ENCODE measurements around the gene MAST4.
A peak's percentile ranks its signal among the peaks of the same experiment; 100 is the strongest.

The MAST4 gene

DNA sequence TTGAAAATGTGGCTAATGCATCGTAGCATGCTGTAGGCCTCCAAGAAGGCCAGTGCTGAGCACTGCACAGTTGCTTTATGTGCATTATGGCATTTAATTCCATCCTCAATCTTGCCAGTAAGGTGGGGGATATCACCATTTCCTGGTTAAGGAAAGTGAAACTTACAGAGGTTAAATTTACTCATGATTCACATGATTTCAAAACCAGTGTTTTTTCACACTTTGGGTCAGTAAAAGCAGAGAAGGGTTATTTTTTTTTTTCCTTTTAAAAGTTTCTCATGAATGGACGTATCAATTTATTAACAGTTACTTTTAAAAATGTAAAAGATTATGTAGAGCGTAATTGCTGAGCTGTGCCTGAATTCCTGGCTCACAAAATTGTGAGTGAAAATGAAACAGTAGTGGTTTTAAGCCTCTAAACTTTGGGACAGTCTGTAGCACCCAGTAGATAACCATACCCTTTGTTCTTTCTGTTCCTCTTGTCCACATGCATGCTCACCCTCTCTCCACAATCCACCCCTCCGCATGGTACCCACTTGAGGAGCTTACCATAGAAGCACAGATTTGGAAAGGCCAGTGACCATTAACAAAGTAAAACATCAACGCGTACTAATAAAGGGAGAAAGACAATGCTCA lies 21.2 kb downstream of the MAST4 start:
- peak overlapping the region; percentile 68 for H3K4me2 ChIP-seq (ENCODE audit: low read length)
- TF ChIP-seq, protein P1, sequence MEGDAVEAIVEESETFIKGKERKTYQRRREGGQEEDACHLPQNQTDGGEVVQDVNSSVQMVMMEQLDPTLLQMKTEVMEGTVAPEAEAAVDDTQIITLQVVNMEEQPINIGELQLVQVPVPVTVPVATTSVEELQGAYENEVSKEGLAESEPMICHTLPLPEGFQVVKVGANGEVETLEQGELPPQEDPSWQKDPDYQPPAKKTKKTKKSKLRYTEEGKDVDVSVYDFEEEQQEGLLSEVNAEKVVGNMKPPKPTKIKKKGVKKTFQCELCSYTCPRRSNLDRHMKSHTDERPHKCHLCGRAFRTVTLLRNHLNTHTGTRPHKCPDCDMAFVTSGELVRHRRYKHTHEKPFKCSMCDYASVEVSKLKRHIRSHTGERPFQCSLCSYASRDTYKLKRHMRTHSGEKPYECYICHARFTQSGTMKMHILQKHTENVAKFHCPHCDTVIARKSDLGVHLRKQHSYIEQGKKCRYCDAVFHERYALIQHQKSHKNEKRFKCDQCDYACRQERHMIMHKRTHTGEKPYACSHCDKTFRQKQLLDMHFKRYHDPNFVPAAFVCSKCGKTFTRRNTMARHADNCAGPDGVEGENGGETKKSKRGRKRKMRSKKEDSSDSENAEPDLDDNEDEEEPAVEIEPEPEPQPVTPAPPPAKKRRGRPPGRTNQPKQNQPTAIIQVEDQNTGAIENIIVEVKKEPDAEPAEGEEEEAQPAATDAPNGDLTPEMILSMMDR (IDR thresholded peaks at IDR 0.05; ENCODE audit: low read depth, low read length) = no peak
- no peak for TF ChIP-seq EZH2phosphoT487 (IDR thresholded peaks at IDR 0.05; ENCODE audit: low read depth)
- no peak overlapping the region for H3K9ac ChIP-seq (ENCODE audit: low read length)

DNA sequence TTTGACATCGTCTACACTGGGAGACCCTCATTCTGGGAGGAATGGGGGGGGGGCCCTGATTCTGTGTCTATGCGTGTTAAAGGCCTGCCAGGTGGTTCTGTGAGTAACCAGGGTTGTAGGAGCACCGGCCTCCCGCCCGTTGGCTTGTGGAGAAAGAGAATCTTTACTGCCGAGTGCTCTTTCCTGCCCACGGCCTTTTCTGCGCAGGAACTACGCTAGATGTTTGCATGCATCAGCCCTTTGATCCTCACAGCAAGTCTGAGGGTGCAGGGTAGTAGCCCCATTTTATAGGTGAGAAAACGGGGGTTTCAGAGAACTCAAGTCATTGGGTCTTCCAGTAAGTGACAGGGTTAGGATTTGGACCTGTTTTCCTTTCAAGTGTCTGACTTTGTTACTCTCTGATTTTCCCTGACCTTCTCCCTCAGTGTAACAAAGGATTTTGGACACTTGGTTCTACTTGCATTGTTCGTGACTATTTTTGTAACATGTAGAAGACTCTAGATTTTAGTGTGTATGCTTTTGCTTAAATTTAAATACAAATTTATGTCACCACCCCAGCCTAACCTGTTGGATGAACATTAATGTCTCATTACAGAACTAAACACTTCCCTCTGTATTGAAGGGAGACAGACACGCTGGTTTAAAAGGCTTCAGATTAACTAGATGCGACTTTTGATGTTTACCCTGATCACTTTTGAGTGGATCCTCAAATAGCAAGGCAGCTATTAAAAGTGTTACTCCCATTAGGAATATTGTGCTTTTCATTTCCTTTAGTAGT lies 22.0 kb downstream of the MAST4 start:
- 0 out of 2 replicates have a peak overlapping the region, but pooled peaks have one; percentile 39 for H2AFZ ChIP-seq (ENCODE audit: low read depth, low read length)
- TF ChIP-seq, protein P1 (IDR thresholded peaks at IDR 0.05; ENCODE audit: low read depth, low read length) = no peak
- TF ChIP-seq EZH2phosphoT487 (IDR thresholded peaks at IDR 0.05; ENCODE audit: low read depth) = no peak
- H3K4me1 ChIP-seq (ENCODE audit: low read length) = peaks cover 27% of the 10 kb centered on the region
- H3K4me3 ChIP-seq (ENCODE audit: low read length) = peak overlapping the region; percentile 51
- H3K36me3 ChIP-seq (replicated peaks; ENCODE audit: low read depth, low read length) = no peaks in the 10 kb centered on the region
- H3K27ac ChIP-seq (ENCODE audit: low read length) = no peak overlapping the region
- H4K20me1 ChIP-seq (ENCODE audit: insufficient read depth, low read length) = no peaks in the 10 kb centered on the region
- peak overlapping the region; percentile 68 for H3K4me2 ChIP-seq (ENCODE audit: low read length)
- peaks cover 7% of the 10 kb centered on the region for H3K27me3 ChIP-seq (ENCODE audit: low read depth, low read length)
- H3K79me2 ChIP-seq (ENCODE audit: low read length) = no peaks in the 10 kb centered on the region
- H3K9me3 ChIP-seq (ENCODE audit: insufficient read depth, low read length) = no peaks in the 10 kb centered on the region
- H3K9ac ChIP-seq (ENCODE audit: low read length) = no peak overlapping the region

More for the DNA sequence above, 21.2 kb downstream of the MAST4 start:
- Histone ChIP-seq H4K20me1 (ENCODE audit: insufficient read depth, low read length) (no peaks in the 10 kb centered on the region), H3K9me3 (ENCODE audit: insufficient read depth, low read length) (no peaks in the 10 kb centered on the region), H3K79me2 (ENCODE audit: low read length) (no peaks in the 10 kb centered on the region), H2AFZ (ENCODE audit: low read depth, low read length) (no peak overlapping the region), H3K4me1 (ENCODE audit: low read length) (peaks cover 27% of the 10 kb centered on the region), H3K27me3 (ENCODE audit: low read depth, low read length) (peaks cover 7% of the 10 kb centered on the region), H3K27ac (ENCODE audit: low read length) (no peak overlapping the region), H3K36me3 (replicated peaks; ENCODE audit: low read depth, low read length) (no peaks in the 10 kb centered on the region), H3K4me3 (ENCODE audit: low read length) (peak overlapping the region; percentile 51)

DNA sequence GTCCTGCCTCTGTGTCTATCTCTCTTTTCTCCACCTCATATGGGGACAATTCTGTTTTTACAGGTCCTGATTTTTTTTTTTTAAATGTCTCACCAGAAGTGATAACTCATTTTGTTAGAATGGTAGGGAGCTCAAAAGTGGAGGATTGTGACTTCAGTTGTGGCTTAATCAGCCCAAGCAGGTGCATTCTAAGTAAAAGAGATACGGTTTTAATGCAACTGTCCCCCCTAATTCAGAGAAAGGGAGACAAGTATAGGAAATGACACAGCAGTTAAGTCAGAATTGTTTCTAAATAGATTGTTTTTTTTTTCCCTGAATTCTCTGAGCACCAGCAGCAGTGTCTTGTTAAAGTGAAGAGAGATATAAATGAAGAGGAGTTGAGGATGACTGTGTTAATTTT lies 24.5 kb downstream of the MAST4 start:
- Histone ChIP-seq H3K79me2 (ENCODE audit: low read length) (no peaks in the 10 kb centered on the region), H2AFZ (ENCODE audit: low read depth, low read length) (no peak overlapping the region), H3K4me2 (ENCODE audit: low read length) (no peak overlapping the region), H3K4me3 (ENCODE audit: low read length) (no peak overlapping the region), H4K20me1 (ENCODE audit: insufficient read depth, low read length) (no peaks in the 10 kb centered on the region), H3K9me3 (ENCODE audit: insufficient read depth, low read length) (no peaks in the 10 kb centered on the region), H3K36me3 (replicated peaks; ENCODE audit: low read depth, low read length) (no peaks in the 10 kb centered on the region), H3K27me3 (ENCODE audit: low read depth, low read length) (peaks cover 14% of the 10 kb centered on the region), H3K9ac (ENCODE audit: low read length) (no peak overlapping the region), H3K4me1 (ENCODE audit: low read length) (peaks cover 37% of the 10 kb centered on the region), H3K27ac (ENCODE audit: low read length) (no peak overlapping the region)
- TF ChIP-seq EZH2phosphoT487 (IDR thresholded peaks at IDR 0.05; ENCODE audit: low read depth) = no peak
- TF ChIP-seq, protein P1 (IDR thresholded peaks at IDR 0.05; ENCODE audit: low read depth, low read length) = no peak

DNA sequence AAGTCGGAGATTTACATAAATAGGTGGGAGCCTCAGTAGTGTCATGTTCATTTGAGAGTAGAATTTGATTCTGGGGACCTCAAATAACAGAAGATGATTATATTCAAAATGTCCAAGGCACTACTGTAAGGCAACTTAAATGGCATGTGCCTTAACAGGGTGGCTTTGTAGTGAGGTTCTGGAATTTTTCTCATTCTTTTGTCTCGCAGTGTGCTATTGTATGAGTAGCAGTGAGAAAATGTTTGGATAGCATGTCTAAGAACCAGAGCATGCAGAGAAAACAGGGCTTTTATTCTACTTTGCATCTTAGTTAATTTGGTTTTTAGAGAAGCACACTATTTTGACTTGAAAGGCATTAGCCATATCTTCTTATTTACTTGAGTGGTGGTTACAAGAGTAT lies 25.0 kb downstream of the MAST4 start:
- Histone ChIP-seq H3K4me2 (ENCODE audit: low read length) (no peak overlapping the region), H3K4me1 (ENCODE audit: low read length) (peaks cover 37% of the 10 kb centered on the region), H3K27me3 (ENCODE audit: low read depth, low read length) (peaks cover 15% of the 10 kb centered on the region), H2AFZ (ENCODE audit: low read depth, low read length) (no peak overlapping the region), H3K9me3 (ENCODE audit: insufficient read depth, low read length) (no peaks in the 10 kb centered on the region), H3K27ac (ENCODE audit: low read length) (no peak overlapping the region), H4K20me1 (ENCODE audit: insufficient read depth, low read length) (no peaks in the 10 kb centered on the region), H3K4me3 (ENCODE audit: low read length) (no peak overlapping the region), H3K36me3 (replicated peaks; ENCODE audit: low read depth, low read length) (no peaks in the 10 kb centered on the region), H3K79me2 (ENCODE audit: low read length) (no peaks in the 10 kb centered on the region), H3K9ac (ENCODE audit: low read length) (no peak overlapping the region)
- TF ChIP-seq, protein P1 (IDR thresholded peaks at IDR 0.05; ENCODE audit: low read depth, low read length) = no peak
- TF ChIP-seq EZH2phosphoT487 (IDR thresholded peaks at IDR 0.05; ENCODE audit: low read depth) = no peak

Measured in OCI-LY3 (cell line).